IMR-90 (cell line): ENCODE measurements around the gene EVI5. TPM values are rescaled to one million over a fixed set of nuclear protein-coding genes. Genes with fewer than 3 reads are reported as not detected.

Experiments used
- ATAC-seq: fragments of 200-7000 bp; cut with Tn5 transposase; 2 replicates; pipeline ENCODE4 v1.9.1; 2020; ENCODE audit warnings: low read depth, mild to moderate bottlenecking, moderate library complexity
- BruUV-seq: library from RNA; stranded (reverse); fragments of 400-500 nt; replicated peaks from 2 replicates; lab custom pipeline; 2021; lab: Mats Ljungman, UMichigan
- CTCF ChIA-PET: fragments of 300-600 bp; formaldehyde crosslinking; extraction: SDS; loops from one replicate; lab custom pipeline; 2021; ENCODE audit warnings: antibody characterized with exemption; lab: Yijun Ruan, JAX
- POLR2A ChIA-PET: fragments of 300-600 bp; sonication (Branson Sonifier 250); formaldehyde crosslinking; loops from one replicate; lab custom pipeline; 2022; ENCODE audit warnings: antibody characterized with exemption; ENCODE audit not compliant: unreplicated experiment; lab: Charles Lee
- DNase-seq: peaks from one replicate; pipeline ENCODE4 v3.0.0; 2013
- H2AFZ ChIP-seq: replicated peaks from 2 replicates; pipeline ENCODE3; 2013; ENCODE audit warnings: low read length, mild to moderate bottlenecking; ENCODE audit not compliant: poor library complexity
- H2AK5ac ChIP-seq: 2 replicates; pipeline ENCODE4 v1.6.1; 2013; ENCODE audit warnings: low read depth, low read length, inconsistent platforms
- H2AK9ac ChIP-seq: replicated peaks from 2 replicates; pipeline ENCODE3; 2013; ENCODE audit warnings: mild to moderate bottlenecking, low read depth, low read length, moderate library complexity; ENCODE audit not compliant: poor library complexity
- H2BK120ac ChIP-seq: 2 replicates; pipeline ENCODE4 v1.6.1; 2013; ENCODE audit warnings: low read depth, low read length, inconsistent platforms
- H2BK15ac ChIP-seq: 3 replicates; pipeline ENCODE4 v1.6.1; 2013; ENCODE audit warnings: low read depth, low read length, inconsistent platforms
- H2BK20ac ChIP-seq: 2 replicates; pipeline ENCODE4 v1.6.1; 2013; ENCODE audit warnings: low read depth, mild to moderate bottlenecking, inconsistent platforms, low read length, moderate library complexity
- H2BK5ac ChIP-seq: 2 replicates; pipeline ENCODE4 v1.6.1; 2013; ENCODE audit warnings: mild to moderate bottlenecking, low read depth, low read length, inconsistent platforms; ENCODE audit not compliant: poor library complexity, severe bottlenecking
- H3K14ac ChIP-seq: replicated peaks from 2 replicates; pipeline ENCODE4 v1.6.1; 2013; ENCODE audit warnings: low read depth, low read length, inconsistent platforms
- H3K18ac ChIP-seq: 2 replicates; pipeline ENCODE4 v1.6.1; 2013; ENCODE audit warnings: low read depth, low read length, control low read depth
- H3K23ac ChIP-seq: 2 replicates; pipeline ENCODE4 v1.6.1; 2013; ENCODE audit warnings: low read depth, low read length, inconsistent platforms
- H3K27ac ChIP-seq: 2 replicates; pipeline ENCODE4 v1.5.1; 2013; ENCODE audit warnings: mild to moderate bottlenecking, control low read depth, low read length; ENCODE audit not compliant: insufficient read depth
- H3K27me3 ChIP-seq: 2 replicates; pipeline ENCODE4 v1.6.1; 2013; ENCODE audit warnings: low read length; ENCODE audit not compliant: control insufficient read depth, insufficient read depth
- H3K36me3 ChIP-seq: 2 replicates; pipeline ENCODE4 v1.6.1; 2013; ENCODE audit warnings: low read length, mixed read lengths; ENCODE audit not compliant: control insufficient read depth, insufficient read depth
- H3K4ac ChIP-seq: 2 replicates; pipeline ENCODE4 v1.6.1; 2013; ENCODE audit warnings: low read depth, low read length, inconsistent platforms
- H3K4me1 ChIP-seq: 2 replicates; pipeline ENCODE4 v1.6.1; 2013; ENCODE audit warnings: low read length, mixed read lengths; ENCODE audit not compliant: control insufficient read depth, insufficient read depth
- H3K4me2 ChIP-seq: 2 replicates; pipeline ENCODE4 v1.6.1; 2013; ENCODE audit warnings: low read depth, mild to moderate bottlenecking, control low read depth, low read length, moderate library complexity
- H3K4me3 ChIP-seq: 2 replicates; pipeline ENCODE4 v1.5.1; 2013; ENCODE audit warnings: low read depth, mild to moderate bottlenecking, control low read depth, low read length, moderate library complexity; ENCODE audit not compliant: insufficient read depth
- H3K56ac ChIP-seq: 2 replicates; pipeline ENCODE4 v1.6.1; 2013; ENCODE audit warnings: low read length, inconsistent platforms; ENCODE audit not compliant: insufficient read depth; ENCODE audit errors: extremely low read depth
- H3K79me1 ChIP-seq, 2 experiments: 2 replicates each; pipeline ENCODE4 v1.6.1; 2013; ENCODE audit warnings: low read length in 2 of 2, inconsistent platforms in 1 of 2, low read depth in 1 of 2
- H3K9ac ChIP-seq: 2 replicates; pipeline ENCODE4 v1.6.1; 2013; ENCODE audit warnings: low read depth, low read length, control low read depth
- H3K9me1 ChIP-seq: 2 replicates; pipeline ENCODE4 v1.6.1; 2013; ENCODE audit warnings: low read length, inconsistent platforms; ENCODE audit not compliant: insufficient read depth
- H3K9me3 ChIP-seq: 2 replicates; pipeline ENCODE4 v1.6.1; 2013; ENCODE audit warnings: low read length; ENCODE audit not compliant: control insufficient read depth, insufficient read depth
- H4K20me1 ChIP-seq: 2 replicates; pipeline ENCODE4 v1.6.1; 2013; ENCODE audit warnings: low read length, inconsistent platforms; ENCODE audit not compliant: insufficient read depth
- H4K5ac ChIP-seq: 2 replicates; pipeline ENCODE4 v1.6.1; 2013; ENCODE audit warnings: mild to moderate bottlenecking, low read depth, low read length, control low read depth
- H4K8ac ChIP-seq, 2 experiments: 2 replicates each; pipeline ENCODE4 v1.6.1; 2013; ENCODE audit warnings: low read depth in 2 of 2, low read length in 2 of 2, control low read depth in 1 of 2, inconsistent platforms in 1 of 2
- H4K91ac ChIP-seq: 2 replicates; pipeline ENCODE4 v1.6.1; 2013; ENCODE audit warnings: low read depth, low read length, inconsistent platforms; ENCODE audit not compliant: insufficient read depth
- BHLHE40 ChIP-seq: fragments of 150-350 bp; IDR thresholded peaks from 2 replicates; pipeline ENCODE4 v1.6.1; 2016; ENCODE audit warnings: mild to moderate bottlenecking, low read depth, low read length
- CEBPB ChIP-seq: IDR thresholded peaks from 2 replicates; pipeline ENCODE4 v1.6.1; 2012; ENCODE audit warnings: low read depth, low read length, improper control_type of control experiment
- FOS ChIP-seq: fragments of 150-350 bp; IDR thresholded peaks from 2 replicates; pipeline ENCODE4 v1.6.1; 2016; ENCODE audit warnings: low read depth, low read length
- MAZ ChIP-seq: IDR thresholded peaks from 2 replicates; pipeline ENCODE4 v1.6.1; 2012; ENCODE audit warnings: low read depth, mild to moderate bottlenecking, low read length, improper control_type of control experiment, moderate library complexity, borderline replicate concordance
- MXI1 ChIP-seq: IDR thresholded peaks from 2 replicates; pipeline ENCODE4 v1.6.1; 2012; ENCODE audit warnings: low read depth, mild to moderate bottlenecking, low read length, moderate library complexity, borderline replicate concordance
- POLR2A ChIP-seq: IDR thresholded peaks from 2 replicates; pipeline ENCODE4 v1.6.1; 2012; ENCODE audit warnings: mild to moderate bottlenecking, low read depth, low read length
- RAD21 ChIP-seq: IDR thresholded peaks from 2 replicates; pipeline ENCODE4 v1.6.1; 2012; ENCODE audit warnings: low read length, improper control_type of control experiment
- USF2 ChIP-seq: fragments of 150-350 bp; IDR thresholded peaks from 2 replicates; pipeline ENCODE4 v1.6.1; 2017; ENCODE audit warnings: mild to moderate bottlenecking, antibody characterized with exemption, low read length, low read depth
- WGBS, 2 experiments: methylation state at CpG; one replicate each; pipeline versions ENCODE4 v1.1.5 to v1.1.7; 2013; ENCODE audit warnings: missing lambda C conversion rate in 2 of 2; ENCODE audit not compliant: insufficient read length in 1 of 2; ENCODE audit errors: extremely low coverage in 2 of 2; 5-methylcytosine and 5-hydroxymethylcytosine counted together
- dilution Hi-C: fragments of 300-500 bp; cut with HindIII; formaldehyde crosslinking; loops from one replicate; pipeline ENCODE4 v1.14.3; 2018; ENCODE audit warnings: low sequenced_read_pairs; ENCODE audit not compliant: unreplicated experiment
- in situ Hi-C: fragments of 300-500 bp; cut with MboI; formaldehyde crosslinking; loops from 3 replicates; pipeline ENCODE4 v1.14.3; 2019; ENCODE audit warnings: low sequenced_read_pairs, inconsistent platforms, mixed read lengths
- intact Hi-C: fragments of 100-400 bp; cut with micrococcal nuclease; formaldehyde crosslinking; loops from 2 replicates; pipeline ENCODE4 v1.10.0; 2022
- polyA plus RNA-seq, 3 experiments: library from polyadenylated mRNA; depleted of rRNA; stranded (reverse); fragments of >200 nt; gene quantifications; 2 replicates each; pipeline ENCODE4 v1.2.3, GENCODE V29; 2012; ENCODE audit warnings: low replicate concordance in 1 of 3
- total RNA-seq: library from RNA; depleted of rRNA; stranded (reverse); fragments of >200 nt; gene quantifications from 2 replicates; pipeline ENCODE4 v1.2.3, GENCODE V29; 2012
- TF ChIP-seq, protein P1 (sequence below): conservative IDR thresholded peaks from 2 replicates; pipeline ENCODE4 v1.5.1; 2012; ENCODE audit warnings: mild to moderate bottlenecking, low read depth, low read length, improper control_type of control experiment
- TF ChIP-seq, protein P2 (sequence below): fragments of 150-350 bp; IDR thresholded peaks from 2 replicates; pipeline ENCODE4 v1.6.1; 2016; ENCODE audit warnings: low read depth, mild to moderate bottlenecking, low read length, moderate library complexity, borderline replicate concordance

The EVI5 gene
- total and polyA plus RNA-seq, 2 of the 4 experiments (the other 2 are of a cell fraction) = 13.9 to 26.9 TPM

DNA sequence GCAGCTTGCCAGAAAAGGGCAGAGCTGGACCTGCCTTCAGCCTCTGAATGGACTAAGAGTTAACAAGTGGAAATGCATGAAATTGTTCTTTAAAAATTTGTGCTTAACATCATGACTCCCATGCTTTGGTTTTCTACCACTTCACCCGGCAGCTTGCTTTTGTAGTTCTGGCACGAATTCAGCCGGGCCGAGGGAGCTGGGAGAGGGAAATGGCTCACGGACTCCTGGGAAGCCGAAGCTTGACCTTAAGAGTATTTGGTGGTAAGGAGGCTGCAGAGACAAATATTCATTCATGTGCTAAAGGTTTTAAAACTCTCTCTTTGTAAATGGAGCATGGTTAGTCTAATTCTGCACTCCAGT, 281.0 kb downstream of the EVI5 start:
- Histone ChIP-seq H2BK15ac (no peak overlapping the region), H4K5ac (no peak overlapping the region), H3K4me2 (no peak overlapping the region), H3K9me1 (0 out of 2 replicates have a peak, but pooled peaks cover 9% of the 10 kb centered on the region), H4K20me1 (no peaks in the 10 kb centered on the region), H3K27ac (no peak overlapping the region), H3K4me3 (no peak overlapping the region), H3K9ac (no peak overlapping the region), H2BK20ac (no peak overlapping the region), H3K4ac (no peak overlapping the region), H2BK120ac (no peak overlapping the region), H4K8ac (no peak overlapping the region), H3K27me3 (no peaks in the 10 kb centered on the region), H4K91ac (no peak overlapping the region), H3K36me3 (no peaks in the 10 kb centered on the region), H3K14ac (no peak overlapping the region), H3K9me3 (no peaks in the 10 kb centered on the region), H2BK5ac (no peak overlapping the region), H2AK9ac (no peak overlapping the region), H3K4me1 (no peaks in the 10 kb centered on the region), H2AK5ac (no peak overlapping the region), H3K18ac (no peak overlapping the region), H2AFZ (no peak overlapping the region), H3K56ac (no peak overlapping the region), H3K79me1 (no peaks in the 10 kb centered on the region), H3K23ac (no peak overlapping the region)
- no peak for TF ChIP-seq RAD21
- TF ChIP-seq, protein P1, sequence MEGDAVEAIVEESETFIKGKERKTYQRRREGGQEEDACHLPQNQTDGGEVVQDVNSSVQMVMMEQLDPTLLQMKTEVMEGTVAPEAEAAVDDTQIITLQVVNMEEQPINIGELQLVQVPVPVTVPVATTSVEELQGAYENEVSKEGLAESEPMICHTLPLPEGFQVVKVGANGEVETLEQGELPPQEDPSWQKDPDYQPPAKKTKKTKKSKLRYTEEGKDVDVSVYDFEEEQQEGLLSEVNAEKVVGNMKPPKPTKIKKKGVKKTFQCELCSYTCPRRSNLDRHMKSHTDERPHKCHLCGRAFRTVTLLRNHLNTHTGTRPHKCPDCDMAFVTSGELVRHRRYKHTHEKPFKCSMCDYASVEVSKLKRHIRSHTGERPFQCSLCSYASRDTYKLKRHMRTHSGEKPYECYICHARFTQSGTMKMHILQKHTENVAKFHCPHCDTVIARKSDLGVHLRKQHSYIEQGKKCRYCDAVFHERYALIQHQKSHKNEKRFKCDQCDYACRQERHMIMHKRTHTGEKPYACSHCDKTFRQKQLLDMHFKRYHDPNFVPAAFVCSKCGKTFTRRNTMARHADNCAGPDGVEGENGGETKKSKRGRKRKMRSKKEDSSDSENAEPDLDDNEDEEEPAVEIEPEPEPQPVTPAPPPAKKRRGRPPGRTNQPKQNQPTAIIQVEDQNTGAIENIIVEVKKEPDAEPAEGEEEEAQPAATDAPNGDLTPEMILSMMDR = no peak
- TF ChIP-seq POLR2A = no peak
- TF ChIP-seq, protein P2, sequence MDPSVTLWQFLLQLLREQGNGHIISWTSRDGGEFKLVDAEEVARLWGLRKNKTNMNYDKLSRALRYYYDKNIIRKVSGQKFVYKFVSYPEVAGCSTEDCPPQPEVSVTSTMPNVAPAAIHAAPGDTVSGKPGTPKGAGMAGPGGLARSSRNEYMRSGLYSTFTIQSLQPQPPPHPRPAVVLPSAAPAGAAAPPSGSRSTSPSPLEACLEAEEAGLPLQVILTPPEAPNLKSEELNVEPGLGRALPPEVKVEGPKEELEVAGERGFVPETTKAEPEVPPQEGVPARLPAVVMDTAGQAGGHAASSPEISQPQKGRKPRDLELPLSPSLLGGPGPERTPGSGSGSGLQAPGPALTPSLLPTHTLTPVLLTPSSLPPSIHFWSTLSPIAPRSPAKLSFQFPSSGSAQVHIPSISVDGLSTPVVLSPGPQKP = no peak
- no peak for TF ChIP-seq FOS
- no peak for TF ChIP-seq BHLHE40
- TF ChIP-seq MAZ = no peak
- no peak for TF ChIP-seq USF2
- no peak for TF ChIP-seq MXI1
- no peak for TF ChIP-seq CEBPB
- in situ Hi-C loops (no loop called here), dilution Hi-C loops (no loop called here), intact Hi-C loops (no loop called here)
- DNase-seq (no peak), ATAC-seq (no peak)
- no CpG with 5 or more reads among the region's 6 CpGs for WGBS, 2 experiments
- ChIA-PET CTCF (interaction anchor here (1.0 kb wide), 1 partner anchor 10 kb away, joined by 3 read pairs; no protein-coding TSS in a partner anchor), POLR2A (no interaction called here)
- BruUV-seq = no TSS peak
